LNCaP clone FGC (cell line): Measurements from ENCODE around the gene ZBTB20.

Experiments used
- DNase-seq: peaks from one replicate; pipeline ENCODE4 v3.0.0-alpha.2; 2011; ENCODE audit warnings: low read depth
- H3K4me3 ChIP-seq: 2 replicates; pipeline ENCODE4 v1.5.1; 2011; ENCODE audit warnings: mild to moderate bottlenecking, low read depth, low read length, control low read depth
- CTCF ChIP-seq: IDR thresholded peaks from 2 replicates; pipeline ENCODE4 v1.5.1; 2012; ENCODE audit warnings: mild to moderate bottlenecking; ENCODE audit not compliant: control insufficient read depth, insufficient read depth; ENCODE audit errors: extremely low read depth

The ZBTB20 gene

GRCh38 chr3:114308830-114309229, 838.3 kb downstream of the ZBTB20 start:
- TF ChIP-seq CTCF, result no peak
- H3K4me3 ChIP-seq, result no peak overlapping the region
- no peak for DNase-seq

GRCh38 chr3:114308377-114308776, 838.7 kb downstream of the ZBTB20 start:
- TF ChIP-seq CTCF, result no peak
- H3K4me3 ChIP-seq, result no peak overlapping the region
- no peak for DNase-seq

GRCh38 chr3:114307832-114308231, 839.3 kb downstream of the ZBTB20 start:
- no peak for TF ChIP-seq CTCF
- DNase-seq, result no peak
- H3K4me3 ChIP-seq, result no peak overlapping the region

GRCh38 chr3:114307222-114307830, 839.8 kb downstream of the ZBTB20 start:
- no peak for TF ChIP-seq CTCF
- DNase-seq, result no peak
- H3K4me3 ChIP-seq, result no peak overlapping the region

GRCh38 chr3:114299941-114300624, 847.0 kb downstream of the ZBTB20 start:
- H3K4me3 ChIP-seq, result no peak overlapping the region
- DNase-seq, result no peak
- no peak for TF ChIP-seq CTCF

- DNase-seq, result peak; percentile 13
- peak; percentile 73 for TF ChIP-seq CTCF
- H3K4me3 ChIP-seq, result no peak overlapping the region
These were observed 847.7 kb downstream of the ZBTB20 start for GRCh38 chr3:114299421-114299820.

- DNase-seq, result no peak
- TF ChIP-seq CTCF, result no peak
- no peak overlapping the region for H3K4me3 ChIP-seq
These were observed 851.1 kb downstream of the ZBTB20 start for GRCh38 chr3:114295946-114296345.
